ENCODE results near the gene TSPAN17. TPM values are rescaled to one million over a fixed set of nuclear protein-coding genes. Genes with fewer than 3 reads are reported as not detected.

The TSPAN17 gene
- total and polyA plus RNA-seq, 9 of the 15 experiments (the other 6 are each of a cell fraction or from before 2014, with no cell fraction given), result 0.73 to 58.3 (median 34.5) TPM

DNA sequence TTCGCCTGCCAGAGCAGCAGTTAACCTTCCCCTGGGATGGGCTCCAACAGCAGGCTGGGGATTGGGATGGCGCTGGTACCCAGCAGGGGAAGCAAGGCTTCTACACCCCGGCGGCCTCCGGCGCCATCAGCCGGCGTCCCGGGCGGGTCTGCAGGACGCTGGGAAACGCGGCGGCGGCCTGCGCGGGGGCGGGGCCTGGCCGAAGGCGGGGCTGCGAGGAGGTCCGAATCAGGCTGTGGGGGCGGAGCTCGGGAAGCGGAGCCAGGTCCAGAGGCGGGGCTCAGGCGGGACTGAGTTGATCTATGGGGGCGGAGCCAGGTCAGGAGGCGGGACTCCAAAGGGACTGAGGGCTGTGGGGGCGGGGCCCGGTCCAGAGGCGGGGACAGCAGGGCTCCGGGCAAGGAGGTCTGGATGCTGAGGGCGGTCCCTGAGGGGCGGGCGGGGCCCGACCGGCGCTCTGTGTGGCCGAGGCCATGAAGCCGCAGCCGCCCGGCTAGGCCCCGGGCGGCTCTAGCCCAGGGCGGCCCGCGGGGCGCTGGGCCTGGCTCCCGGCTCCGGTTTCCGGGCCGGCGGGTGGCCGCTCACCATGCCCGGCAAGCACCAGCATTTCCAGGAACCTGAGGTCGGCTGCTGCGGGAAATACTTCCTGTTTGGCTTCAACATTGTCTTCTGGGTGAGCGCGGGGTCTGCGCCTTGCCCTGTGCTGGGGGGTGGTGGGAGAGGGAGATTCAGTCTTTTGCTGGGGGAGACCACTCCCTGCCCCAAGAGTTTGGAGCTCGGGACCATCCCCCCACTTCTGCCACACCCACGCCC is at the start of gene TSPAN17 (continued):
- TF ChIP-seq, protein P1, sequence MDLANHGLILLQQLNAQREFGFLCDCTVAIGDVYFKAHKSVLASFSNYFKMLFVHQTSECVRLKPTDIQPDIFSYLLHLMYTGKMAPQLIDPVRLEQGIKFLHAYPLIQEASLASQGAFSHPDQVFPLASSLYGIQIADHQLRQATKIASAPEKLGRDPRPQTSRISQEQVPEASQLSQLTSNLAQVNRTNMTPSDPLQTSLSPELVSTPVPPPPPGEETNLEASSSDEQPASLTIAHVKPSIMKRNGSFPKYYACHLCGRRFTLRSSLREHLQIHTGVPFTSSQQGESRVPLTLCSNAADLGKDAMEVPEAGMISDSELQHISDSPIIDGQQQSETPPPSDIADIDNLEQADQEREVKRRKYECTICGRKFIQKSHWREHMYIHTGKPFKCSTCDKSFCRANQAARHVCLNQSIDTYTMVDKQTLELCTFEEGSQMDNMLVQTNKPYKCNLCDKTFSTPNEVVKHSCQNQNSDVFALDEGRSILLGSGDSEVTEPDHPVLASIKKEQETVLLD (IDR thresholded peaks at IDR 0.05), result 0 out of 2 replicates have a peak, but pooled peaks have one; percentile 8
- no peak for TF ChIP-seq SREBF1 (IDR thresholded peaks at IDR 0.05; ENCODE audit: borderline replicate concordance, low read depth, low read length)
- TF ChIP-seq, protein P2, sequence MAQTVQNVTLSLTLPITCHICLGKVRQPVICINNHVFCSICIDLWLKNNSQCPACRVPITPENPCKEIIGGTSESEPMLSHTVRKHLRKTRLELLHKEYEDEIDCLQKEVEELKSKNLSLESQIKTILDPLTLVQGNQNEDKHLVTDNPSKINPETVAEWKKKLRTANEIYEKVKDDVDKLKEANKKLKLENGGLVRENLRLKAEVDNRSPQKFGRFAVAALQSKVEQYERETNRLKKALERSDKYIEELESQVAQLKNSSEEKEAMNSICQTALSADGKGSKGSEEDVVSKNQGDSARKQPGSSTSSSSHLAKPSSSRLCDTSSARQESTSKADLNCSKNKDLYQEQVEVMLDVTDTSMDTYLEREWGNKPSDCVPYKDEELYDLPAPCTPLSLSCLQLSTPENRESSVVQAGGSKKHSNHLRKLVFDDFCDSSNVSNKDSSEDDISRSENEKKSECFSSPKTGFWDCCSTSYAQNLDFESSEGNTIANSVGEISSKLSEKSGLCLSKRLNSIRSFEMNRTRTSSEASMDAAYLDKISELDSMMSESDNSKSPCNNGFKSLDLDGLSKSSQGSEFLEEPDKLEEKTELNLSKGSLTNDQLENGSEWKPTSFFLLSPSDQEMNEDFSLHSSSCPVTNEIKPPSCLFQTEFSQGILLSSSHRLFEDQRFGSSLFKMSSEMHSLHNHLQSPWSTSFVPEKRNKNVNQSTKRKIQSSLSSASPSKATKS (CRISPR knock-in tag; IDR thresholded peaks at IDR 0.05), result no peak
- no peak for TF ChIP-seq RBM17 (IDR thresholded peaks at IDR 0.05; ENCODE audit: borderline replicate concordance, low read depth, low read length)
- TF ChIP-seq POLR3A (IDR thresholded peaks at IDR 0.05; ENCODE audit: borderline replicate concordance, extremely low read depth, insufficient read depth, insufficient read length), result no peak
- no peak for TF ChIP-seq NFIC (IDR thresholded peaks at IDR 0.05)
- TF ChIP-seq KDM5B (IDR thresholded peaks at IDR 0.05; ENCODE audit: insufficient replicate concordance, low read depth, low read length), result peak; percentile 96
- TF ChIP-seq HNRNPUL1 (IDR thresholded peaks at IDR 0.05; ENCODE audit: low read length), result no peak
- TF ChIP-seq SMAD1 (IDR thresholded peaks at IDR 0.05; ENCODE audit: low read depth, low read length, partially characterized antibody), result no peak
- TF ChIP-seq, protein P3, sequence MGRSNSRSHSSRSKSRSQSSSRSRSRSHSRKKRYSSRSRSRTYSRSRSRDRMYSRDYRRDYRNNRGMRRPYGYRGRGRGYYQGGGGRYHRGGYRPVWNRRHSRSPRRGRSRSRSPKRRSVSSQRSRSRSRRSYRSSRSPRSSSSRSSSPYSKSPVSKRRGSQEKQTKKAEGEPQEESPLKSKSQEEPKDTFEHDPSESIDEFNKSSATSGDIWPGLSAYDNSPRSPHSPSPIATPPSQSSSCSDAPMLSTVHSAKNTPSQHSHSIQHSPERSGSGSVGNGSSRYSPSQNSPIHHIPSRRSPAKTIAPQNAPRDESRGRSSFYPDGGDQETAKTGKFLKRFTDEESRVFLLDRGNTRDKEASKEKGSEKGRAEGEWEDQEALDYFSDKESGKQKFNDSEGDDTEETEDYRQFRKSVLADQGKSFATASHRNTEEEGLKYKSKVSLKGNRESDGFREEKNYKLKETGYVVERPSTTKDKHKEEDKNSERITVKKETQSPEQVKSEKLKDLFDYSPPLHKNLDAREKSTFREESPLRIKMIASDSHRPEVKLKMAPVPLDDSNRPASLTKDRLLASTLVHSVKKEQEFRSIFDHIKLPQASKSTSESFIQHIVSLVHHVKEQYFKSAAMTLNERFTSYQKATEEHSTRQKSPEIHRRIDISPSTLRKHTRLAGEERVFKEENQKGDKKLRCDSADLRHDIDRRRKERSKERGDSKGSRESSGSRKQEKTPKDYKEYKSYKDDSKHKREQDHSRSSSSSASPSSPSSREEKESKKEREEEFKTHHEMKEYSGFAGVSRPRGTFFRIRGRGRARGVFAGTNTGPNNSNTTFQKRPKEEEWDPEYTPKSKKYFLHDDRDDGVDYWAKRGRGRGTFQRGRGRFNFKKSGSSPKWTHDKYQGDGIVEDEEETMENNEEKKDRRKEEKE (IDR thresholded peaks at IDR 0.05; ENCODE audit: borderline replicate concordance in 1 of 2, control insufficient read depth in 1 of 2, low read depth in 2 of 2, low read length in 1 of 2), result no peak
